NCI-H345 (cell line): ENCODE measurements around the gene TLR7.

Source experiments
- DNase-seq: peaks from one replicate; lab custom pipeline; 2025; lab: John Stamatoyannopoulos, UW

TLR7 gene

GRCh38 chrX:12891171-12891570 is 24.3 kb downstream of the TLR7 start:
- no peak for DNase-seq

- DNase-seq, result no peak
These were observed 25.1 kb downstream of the TLR7 start for GRCh38 chrX:12891915-12892506.

GRCh38 chrX:12892716-12893115 is 25.8 kb downstream of the TLR7 start:
- no peak for DNase-seq

- DNase-seq, result peak; percentile 0
These were observed 27.5 kb downstream of the TLR7 start for GRCh38 chrX:12894074-12895030.

- no peak for DNase-seq
These were observed 29.0 kb downstream of the TLR7 start for GRCh38 chrX:12895866-12896265.

- DNase-seq, result no peak
These were observed 30.1 kb downstream of the TLR7 start for GRCh38 chrX:12896935-12897334.

- DNase-seq, result no peak
These were observed 31.2 kb downstream of the TLR7 start for GRCh38 chrX:12898073-12898472.

- DNase-seq, result no peak
These were observed 32.6 kb downstream of the TLR7 start for GRCh38 chrX:12899506-12899905.

- DNase-seq, result peak; percentile 19
These were observed 34.6 kb downstream of the TLR7 start for GRCh38 chrX:12901486-12901885.

GRCh38 chrX:12903646-12904045 is 36.8 kb downstream of the TLR7 start:
- DNase-seq, result no peak

- DNase-seq, result no peak
These were observed 39.3 kb downstream of the TLR7 start, which contains the start of gene TLR8 for GRCh38 chrX:12906046-12906761. Gene TLR8 (plus strand): TSS chrX:12906620. CDS start chrX:12906707, 87 bp downstream.

- no peak for DNase-seq
These were observed 43.7 kb downstream of the TLR7 start for GRCh38 chrX:12910423-12911121.

- no peak for DNase-seq
These were observed 44.2 kb downstream of the TLR7 start for GRCh38 chrX:12911122-12911470.

GRCh38 chrX:12912791-12913482 is 46.1 kb downstream of the TLR7 start:
- DNase-seq, result no peak

GRCh38 chrX:12917753-12918152 is 50.9 kb downstream of the TLR7 start:
- DNase-seq, result no peak

- DNase-seq, result no peak
These were observed 52.2 kb downstream of the TLR7 start for GRCh38 chrX:12919051-12919450.

GRCh38 chrX:12919620-12920019 is 52.7 kb downstream of the TLR7 start:
- no peak for DNase-seq

GRCh38 chrX:12920990-12921389 is 54.1 kb downstream of the TLR7 start:
- no peak for DNase-seq

GRCh38 chrX:12921886-12922598 is 55.2 kb downstream of the TLR7 start:
- DNase-seq, result no peak

- no peak for DNase-seq
These were observed 55.7 kb downstream of the TLR7 start for GRCh38 chrX:12922599-12922919.

- no peak for DNase-seq
These were observed 62.8 kb downstream of the TLR7 start for GRCh38 chrX:12929701-12930100.
